HepG2 (cell line): Measurements from ENCODE around the gene GPATCH3. TPM values are rescaled to one million over a fixed set of nuclear protein-coding genes. Genes with fewer than 3 reads are reported as not detected.

ENCODE experiments used
- ETV5 ChIP-seq: IDR thresholded peaks from 2 replicates; pipeline ENCODE4 v1.6.1; 2018; ENCODE audit warnings: missing biosample characterization, missing genetic modification reagents, inconsistent platforms, borderline replicate concordance
- FOXK1 ChIP-seq: sonication (generic); formaldehyde crosslinking; IDR thresholded peaks from 2 replicates; pipeline ENCODE4 v1.4.0; 2020; ENCODE audit warnings: low read depth, missing genetic modification reagents, borderline replicate concordance
- GATA4 ChIP-seq: sonication (generic); IDR thresholded peaks from 2 replicates; pipeline ENCODE4 v1.6.1; 2016; ENCODE audit warnings: antibody characterized with exemption, low read depth, borderline replicate concordance
- HHEX ChIP-seq: IDR thresholded peaks from 2 replicates; pipeline ENCODE4 v1.6.1; 2016; ENCODE audit warnings: control low read depth
- KDM4B ChIP-seq: sonication (generic); formaldehyde crosslinking; IDR thresholded peaks from 2 replicates; pipeline ENCODE4 v1.4.0; 2020; ENCODE audit warnings: missing genetic modification reagents
- MYC ChIP-seq: sonication (generic); formaldehyde crosslinking; IDR thresholded peaks from 2 replicates; pipeline ENCODE4 v1.9.0; 2021; ENCODE audit warnings: missing genetic modification reagents, borderline replicate concordance
- NKX3-1 ChIP-seq: sonication (generic); formaldehyde crosslinking; IDR thresholded peaks from 2 replicates; pipeline ENCODE4 v1.5.0; 2020; ENCODE audit warnings: missing genetic modification reagents
- NR2F1 ChIP-seq, 2 experiments: fragments of 450-650 bp in 1 of 2; formaldehyde crosslinking in 1 of 2; IDR thresholded peaks; 2 replicates each; pipeline versions ENCODE4 v1.5.0 to v1.6.1; 2016 to 2020; ENCODE audit warnings: mild to moderate bottlenecking in 1 of 2, missing compliant biosample characterization in 1 of 2, missing genetic modification reagents in 1 of 2, moderate library complexity in 1 of 2
- POGK ChIP-seq: sonication (generic); formaldehyde crosslinking; conservative IDR thresholded peaks from 2 replicates; pipeline ENCODE4 v1.8.0; 2022; ENCODE audit warnings: mild to moderate bottlenecking, moderate library complexity, missing genetic modification reagents
- POLR2G ChIP-seq: fragments of 200-400 bp; formaldehyde crosslinking; IDR thresholded peaks from 2 replicates; pipeline ENCODE4 v1.6.1; 2018; ENCODE audit warnings: mild to moderate bottlenecking, low read depth, low read length, moderate library complexity
- SMC3 ChIP-seq: IDR thresholded peaks from 2 replicates; pipeline ENCODE4 v1.6.1; 2011; ENCODE audit warnings: low read length, improper control_type of control experiment
- SSRP1 ChIP-seq: IDR thresholded peaks from 2 replicates; pipeline ENCODE4 v1.6.1; 2016; ENCODE audit warnings: control low read depth
- TAF1 ChIP-seq: sonication (generic); formaldehyde crosslinking; IDR thresholded peaks from 2 replicates; pipeline ENCODE4 v1.4.0; 2020; ENCODE audit warnings: missing genetic modification reagents
- ZBTB3 ChIP-seq: sonication (generic); formaldehyde crosslinking; IDR thresholded peaks from 2 replicates; pipeline ENCODE4 v1.4.0; 2020; ENCODE audit warnings: low read depth, mild to moderate bottlenecking, moderate library complexity, missing genetic modification reagents, borderline replicate concordance
- ZBTB49 ChIP-seq: sonication (generic); formaldehyde crosslinking; IDR thresholded peaks from 2 replicates; pipeline ENCODE4 v1.4.0; 2020; ENCODE audit warnings: missing genetic modification reagents, borderline replicate concordance
- ZNF138 ChIP-seq: sonication (generic); formaldehyde crosslinking; IDR thresholded peaks from 2 replicates; pipeline ENCODE4 v1.5.0; 2020; ENCODE audit warnings: mild to moderate bottlenecking, low read depth, missing genetic modification reagents
- ZNF274 ChIP-seq: sonication (generic); formaldehyde crosslinking; IDR thresholded peaks from 2 replicates; pipeline ENCODE4 v1.5.1; 2020; ENCODE audit warnings: mild to moderate bottlenecking, missing genetic modification reagents
- ZNF558 ChIP-seq: sonication (generic); formaldehyde crosslinking; IDR thresholded peaks from 2 replicates; pipeline ENCODE4 v1.9.0; 2022; ENCODE audit warnings: mild to moderate bottlenecking, missing genetic modification reagents, borderline replicate concordance
- ZNF614 ChIP-seq: IDR thresholded peaks from 2 replicates; pipeline ENCODE4 v1.6.1; 2018; ENCODE audit warnings: missing biosample characterization, missing genetic modification reagents, inconsistent platforms, borderline replicate concordance
- ZNF724P ChIP-seq: sonication (generic); formaldehyde crosslinking; IDR thresholded peaks from 2 replicates; pipeline ENCODE4 v1.8.0; 2022; ENCODE audit warnings: missing genetic modification reagents, borderline replicate concordance
- ZNF839 ChIP-seq: sonication (generic); formaldehyde crosslinking; IDR thresholded peaks from 2 replicates; pipeline ENCODE4 v1.4.0; 2020; ENCODE audit warnings: missing genetic modification reagents, mild to moderate bottlenecking, borderline replicate concordance
- polyA plus RNA-seq, 8 experiments: library from polyadenylated mRNA; depleted of rRNA in 3 of 8; stranded (reverse) in 7 of 8; unstranded in 1 of 8; fragments of >200 nt; fragmentation: Illumina TruSeq in 4 of 8; extraction: Trizol in 4 of 8; gene quantifications; 2 replicates each; pipeline versions ENCODE4 v1.2.1 to v1.2.3, GENCODE V29; 2011 to 2016; ENCODE audit warnings: low read depth in 4 of 8, missing spikeins in 1 of 8, mixed read lengths in 1 of 8; ENCODE audit not compliant: insufficient read depth in 1 of 8
- total RNA-seq, 5 experiments: library from RNA; depleted of rRNA; stranded (reverse); fragments of >200 nt; fragmentation: Illumina TruSeq; extraction: Trizol; gene quantifications; 2 replicates each; pipeline ENCODE4 v1.2.3, GENCODE V29; 2016; ENCODE audit warnings: low read depth in 1 of 5
- TF ChIP-seq, protein P1 (sequence below): IDR thresholded peaks from 2 replicates; pipeline ENCODE4 v1.6.1; 2012; ENCODE audit warnings: low read length, improper control_type of control experiment

GPATCH3 gene
- total and polyA plus RNA-seq, 2 of the 13 experiments (the other 11 are each of a cell fraction or from before 2014, with no cell fraction given), result 8.3 to 11.0 TPM

DNA sequence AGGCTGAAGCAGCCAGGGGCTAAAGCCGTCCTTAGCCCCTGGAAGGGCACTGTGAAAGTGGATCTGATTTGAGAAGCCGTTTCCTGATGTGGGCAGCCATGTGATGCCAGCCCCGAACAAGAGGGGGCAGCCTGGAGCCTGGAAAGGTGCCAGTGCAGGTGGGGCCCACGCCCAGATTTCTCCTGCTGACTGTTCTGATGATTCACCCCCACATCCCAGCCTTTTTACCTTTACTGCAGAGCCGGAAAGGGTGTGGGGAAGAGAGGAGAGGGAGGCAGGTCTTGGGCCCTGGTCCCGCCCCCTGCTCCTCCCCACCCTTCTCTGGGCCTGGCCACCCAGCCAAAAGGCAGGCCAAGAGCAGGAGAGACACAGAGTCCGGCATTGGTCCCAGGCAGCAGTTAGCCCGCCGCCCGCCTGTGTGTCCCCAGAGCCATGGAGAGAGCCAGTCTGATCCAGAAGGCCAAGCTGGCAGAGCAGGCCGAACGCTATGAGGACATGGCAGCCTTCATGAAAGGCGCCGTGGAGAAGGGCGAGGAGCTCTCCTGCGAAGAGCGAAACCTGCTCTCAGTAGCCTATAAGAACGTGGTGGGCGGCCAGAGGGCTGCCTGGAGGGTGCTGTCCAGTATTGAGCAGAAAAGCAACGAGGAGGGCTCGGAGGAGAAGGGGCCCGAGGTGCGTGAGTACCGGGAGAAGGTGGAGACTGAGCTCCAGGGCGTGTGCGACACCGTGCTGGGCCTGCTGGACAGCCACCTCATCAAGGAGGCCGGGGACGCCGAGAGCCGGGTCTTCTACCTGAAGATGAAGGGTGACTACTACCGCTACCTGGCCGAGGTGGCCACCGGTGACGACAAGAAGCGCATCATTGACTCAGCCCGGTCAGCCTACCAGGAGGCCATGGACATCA is 37.2 kb downstream of the GPATCH3 start, which contains the start of gene SFN (continued):
- no peak for TF ChIP-seq ZNF558
- TF ChIP-seq SSRP1 (CRISPR knock-in tag), result no peak
- 0 out of 2 replicates have a peak, but pooled peaks have one; percentile 31 for TF ChIP-seq ETV5 (CRISPR knock-in tag)
- 0 out of 2 replicates have a peak, but pooled peaks have one; percentile 39 for TF ChIP-seq GATA4
- TF ChIP-seq POGK (CRISPR knock-in tag), result no peak
- TF ChIP-seq KDM4B (CRISPR knock-in tag), result no peak
- TF ChIP-seq, protein P1, sequence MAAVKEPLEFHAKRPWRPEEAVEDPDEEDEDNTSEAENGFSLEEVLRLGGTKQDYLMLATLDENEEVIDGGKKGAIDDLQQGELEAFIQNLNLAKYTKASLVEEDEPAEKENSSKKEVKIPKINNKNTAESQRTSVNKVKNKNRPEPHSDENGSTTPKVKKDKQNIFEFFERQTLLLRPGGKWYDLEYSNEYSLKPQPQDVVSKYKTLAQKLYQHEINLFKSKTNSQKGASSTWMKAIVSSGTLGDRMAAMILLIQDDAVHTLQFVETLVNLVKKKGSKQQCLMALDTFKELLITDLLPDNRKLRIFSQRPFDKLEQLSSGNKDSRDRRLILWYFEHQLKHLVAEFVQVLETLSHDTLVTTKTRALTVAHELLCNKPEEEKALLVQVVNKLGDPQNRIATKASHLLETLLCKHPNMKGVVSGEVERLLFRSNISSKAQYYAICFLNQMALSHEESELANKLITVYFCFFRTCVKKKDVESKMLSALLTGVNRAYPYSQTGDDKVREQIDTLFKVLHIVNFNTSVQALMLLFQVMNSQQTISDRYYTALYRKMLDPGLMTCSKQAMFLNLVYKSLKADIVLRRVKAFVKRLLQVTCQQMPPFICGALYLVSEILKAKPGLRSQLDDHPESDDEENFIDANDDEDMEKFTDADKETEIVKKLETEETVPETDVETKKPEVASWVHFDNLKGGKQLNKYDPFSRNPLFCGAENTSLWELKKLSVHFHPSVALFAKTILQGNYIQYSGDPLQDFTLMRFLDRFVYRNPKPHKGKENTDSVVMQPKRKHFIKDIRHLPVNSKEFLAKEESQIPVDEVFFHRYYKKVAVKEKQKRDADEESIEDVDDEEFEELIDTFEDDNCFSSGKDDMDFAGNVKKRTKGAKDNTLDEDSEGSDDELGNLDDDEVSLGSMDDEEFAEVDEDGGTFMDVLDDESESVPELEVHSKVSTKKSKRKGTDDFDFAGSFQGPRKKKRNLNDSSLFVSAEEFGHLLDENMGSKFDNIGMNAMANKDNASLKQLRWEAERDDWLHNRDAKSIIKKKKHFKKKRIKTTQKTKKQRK, result no peak
- TF ChIP-seq ZNF138 (CRISPR knock-in tag), result peak; percentile 38; the same call in 1 of the 2 replicates
- no peak for TF ChIP-seq NKX3-1 (CRISPR knock-in tag)
- TF ChIP-seq MYC (CRISPR knock-in tag), result peak; percentile 64; the same call in 1 of the 2 replicates
- TF ChIP-seq TAF1, result peak; percentile 58; the same call in 1 of the 2 replicates
- 0 out of 2 replicates have a peak, but pooled peaks have one; percentile 19 for TF ChIP-seq ZNF274 (CRISPR knock-in tag)
- peak; percentile 82 for TF ChIP-seq POLR2G
- no peak for TF ChIP-seq FOXK1 (CRISPR knock-in tag)
- no peak for TF ChIP-seq ZBTB49 (CRISPR knock-in tag)
- no peak for TF ChIP-seq HHEX (CRISPR knock-in tag)
- no peak for TF ChIP-seq ZNF724P (CRISPR knock-in tag)
- TF ChIP-seq SMC3, result no peak
- TF ChIP-seq ZNF614 (CRISPR knock-in tag), result 0 out of 2 replicates have a peak, but pooled peaks have one; percentile 12
- TF ChIP-seq ZNF839 (CRISPR knock-in tag), result no peak
- no peak for TF ChIP-seq NR2F1 (CRISPR knock-in tag; IDR thresholded peaks at IDR 0.05)
- TF ChIP-seq ZBTB3 (CRISPR knock-in tag), result no peak
